Astrocyte of the spinal cord (primary cell): ENCODE data around the gene STX1B.

Source experiments
- DNase-seq: peaks from one replicate; pipeline ENCODE4 v3.0.0; 2011; ENCODE audit warnings: low read depth, low spot score
- H3K4me3 ChIP-seq: 2 replicates; pipeline ENCODE4 v1.5.1; 2011; ENCODE audit warnings: low read depth, mild to moderate bottlenecking, low read length, moderate library complexity
- in situ Hi-C: cut with HindIII; loops from 2 replicates; pipeline ENCODE4 v1.10.0; 2017; ENCODE audit warnings: low sequenced_read_pairs
- TF ChIP-seq, protein P1 (sequence below): IDR thresholded peaks from 2 replicates; pipeline ENCODE4 v1.5.1; 2012; ENCODE audit warnings: low read depth, mild to moderate bottlenecking, low read length, inconsistent platforms

STX1B gene

DNA sequence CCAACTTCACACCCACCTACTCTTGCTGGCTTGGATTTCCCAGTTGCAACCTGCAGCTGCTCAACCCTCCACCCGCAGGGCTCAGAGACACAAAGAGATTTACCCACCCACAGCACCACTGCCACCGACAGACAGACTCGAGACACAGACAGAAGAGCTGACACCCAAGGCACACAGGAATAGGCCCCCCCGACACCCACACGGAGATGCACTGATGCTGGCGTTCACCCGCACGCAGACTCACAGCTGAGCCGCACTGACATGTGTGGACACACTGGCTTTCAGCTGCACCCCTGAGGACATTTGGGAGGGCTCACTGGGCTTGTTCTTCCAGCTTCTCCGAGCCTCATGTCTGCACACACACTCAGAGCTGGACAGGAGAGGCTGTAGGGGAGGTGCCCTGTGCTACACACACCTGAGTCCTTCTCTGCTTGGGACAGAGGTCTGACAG is 8.2 kb downstream of the STX1B start:
- TF ChIP-seq, protein P1, sequence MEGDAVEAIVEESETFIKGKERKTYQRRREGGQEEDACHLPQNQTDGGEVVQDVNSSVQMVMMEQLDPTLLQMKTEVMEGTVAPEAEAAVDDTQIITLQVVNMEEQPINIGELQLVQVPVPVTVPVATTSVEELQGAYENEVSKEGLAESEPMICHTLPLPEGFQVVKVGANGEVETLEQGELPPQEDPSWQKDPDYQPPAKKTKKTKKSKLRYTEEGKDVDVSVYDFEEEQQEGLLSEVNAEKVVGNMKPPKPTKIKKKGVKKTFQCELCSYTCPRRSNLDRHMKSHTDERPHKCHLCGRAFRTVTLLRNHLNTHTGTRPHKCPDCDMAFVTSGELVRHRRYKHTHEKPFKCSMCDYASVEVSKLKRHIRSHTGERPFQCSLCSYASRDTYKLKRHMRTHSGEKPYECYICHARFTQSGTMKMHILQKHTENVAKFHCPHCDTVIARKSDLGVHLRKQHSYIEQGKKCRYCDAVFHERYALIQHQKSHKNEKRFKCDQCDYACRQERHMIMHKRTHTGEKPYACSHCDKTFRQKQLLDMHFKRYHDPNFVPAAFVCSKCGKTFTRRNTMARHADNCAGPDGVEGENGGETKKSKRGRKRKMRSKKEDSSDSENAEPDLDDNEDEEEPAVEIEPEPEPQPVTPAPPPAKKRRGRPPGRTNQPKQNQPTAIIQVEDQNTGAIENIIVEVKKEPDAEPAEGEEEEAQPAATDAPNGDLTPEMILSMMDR, result no peak
- in situ Hi-C loops, result no loop called here
- DNase-seq, result no peak
- no peak overlapping the region for H3K4me3 ChIP-seq

DNA sequence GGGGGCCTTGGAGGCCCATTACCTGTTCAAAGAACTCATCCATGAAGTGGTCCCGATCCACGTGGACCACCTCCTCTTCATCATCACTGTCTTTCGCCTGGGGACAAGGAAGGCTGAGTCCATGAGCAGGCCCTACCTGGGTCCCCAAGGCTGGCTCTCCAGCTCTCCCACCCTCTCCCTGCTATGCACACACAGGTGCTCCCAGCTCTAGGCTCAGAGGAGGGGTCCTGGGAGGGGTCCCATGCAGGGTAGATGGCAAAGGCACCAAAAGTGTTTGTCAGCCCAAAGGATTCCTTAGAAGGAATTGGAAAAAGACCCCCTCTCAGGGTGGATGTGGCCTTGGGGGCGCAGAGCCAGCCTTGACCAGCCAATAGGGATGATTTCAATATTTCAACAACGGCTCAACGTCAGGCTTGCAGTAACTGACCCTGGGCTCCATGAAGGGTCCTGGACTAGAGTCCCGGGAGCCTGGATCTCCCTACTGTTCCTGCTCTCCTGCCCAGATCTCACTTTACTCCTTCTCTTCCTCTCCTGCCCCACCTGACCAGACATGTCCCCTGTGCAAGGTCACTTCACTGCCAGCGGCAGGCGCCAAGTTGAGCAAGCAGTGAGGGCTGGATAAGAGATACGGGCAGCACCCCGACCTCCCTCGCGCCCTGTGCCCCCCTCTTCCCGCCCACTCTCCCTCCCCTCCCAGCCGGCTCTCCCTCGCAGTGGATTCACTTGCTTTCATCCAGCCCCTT is 8.8 kb downstream of the STX1B start:
- in situ Hi-C loops, result no loop called here
- H3K4me3 ChIP-seq, result no peak overlapping the region
- DNase-seq, result no peak
- TF ChIP-seq, protein P1, result no peak

- no peak for DNase-seq
- TF ChIP-seq, protein P1, result no peak
- in situ Hi-C loops, result no loop called here
- H3K4me3 ChIP-seq, result no peak overlapping the region
Observed at GRCh38 chr16:31000671-31001382, 9.6 kb downstream of the STX1B start.

- TF ChIP-seq, protein P1, result no peak
- DNase-seq, result no peak
- no peak overlapping the region for H3K4me3 ChIP-seq
- in situ Hi-C loops, result no loop called here
Observed at GRCh38 chr16:30998852-30999761, 11.3 kb downstream of the STX1B start.

DNA sequence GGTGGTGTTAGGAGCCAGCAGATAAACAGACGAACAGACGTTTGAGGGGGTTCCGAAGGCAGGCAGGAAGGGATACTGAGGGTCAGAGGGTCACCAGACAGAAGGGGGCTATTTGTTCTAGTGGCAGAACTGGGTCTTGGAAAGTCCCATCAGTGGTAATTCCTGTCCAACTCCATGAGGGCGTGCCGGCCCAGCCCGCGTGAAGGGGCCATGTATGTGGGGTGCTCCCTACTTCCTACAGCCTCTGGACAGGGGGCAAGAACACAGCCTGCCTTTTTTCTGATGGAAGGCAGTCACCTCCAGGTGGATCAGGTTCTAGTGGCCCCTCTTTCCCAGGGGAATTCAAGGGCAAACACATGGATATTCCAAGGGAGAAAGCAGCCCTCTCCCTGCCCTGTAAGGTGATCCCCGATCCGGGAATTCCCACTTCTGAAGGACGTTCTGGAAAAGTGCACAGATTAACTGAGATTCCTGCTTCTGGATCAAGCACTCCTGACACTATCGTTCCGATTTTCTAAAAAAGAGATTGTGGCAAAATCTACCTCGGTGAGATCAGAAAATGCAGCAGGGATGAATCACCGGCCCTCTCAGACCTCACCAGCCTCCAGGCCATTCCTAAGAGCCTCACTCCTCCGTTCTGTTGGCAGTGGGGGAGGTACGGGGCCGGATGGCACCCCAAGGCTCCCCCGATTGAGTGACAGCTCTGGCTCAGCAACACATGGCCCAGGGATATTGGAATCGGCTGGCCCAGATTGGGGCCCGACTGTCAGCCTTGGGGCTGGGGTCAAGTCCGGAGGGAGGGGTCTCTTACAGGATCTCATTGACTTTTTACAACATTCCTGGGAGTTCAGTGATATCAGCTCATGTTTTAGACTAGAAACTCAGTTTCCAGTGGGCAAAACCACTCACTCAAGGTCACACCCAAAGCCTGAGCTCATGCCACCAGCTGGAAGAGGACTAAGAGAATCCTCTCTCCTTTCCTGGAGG is 12.4 kb downstream of the STX1B start:
- in situ Hi-C loops, result no loop called here
- H3K4me3 ChIP-seq, result peak overlapping the region; percentile 36
- DNase-seq, result peak; percentile 77
- TF ChIP-seq, protein P1, result no peak
